HG03135 (cell line): ENCODE results near the gene KCNQ1.

Experiments
- ATAC-seq: cut with Tn5 transposase; IDR thresholded peaks from one replicate; pipeline ENCODE4 v1.9.1; 2021; ENCODE audit warnings: mild to moderate bottlenecking, moderate library complexity; ENCODE audit not compliant: unreplicated experiment

The KCNQ1 gene

GRCh38 chr11:2641623-2642022, 196.8 kb downstream of the KCNQ1 start:
- no peak for ATAC-seq

- no peak for ATAC-seq
Measured at GRCh38 chr11:2643746-2644145, 198.9 kb downstream of the KCNQ1 start.

DNA sequence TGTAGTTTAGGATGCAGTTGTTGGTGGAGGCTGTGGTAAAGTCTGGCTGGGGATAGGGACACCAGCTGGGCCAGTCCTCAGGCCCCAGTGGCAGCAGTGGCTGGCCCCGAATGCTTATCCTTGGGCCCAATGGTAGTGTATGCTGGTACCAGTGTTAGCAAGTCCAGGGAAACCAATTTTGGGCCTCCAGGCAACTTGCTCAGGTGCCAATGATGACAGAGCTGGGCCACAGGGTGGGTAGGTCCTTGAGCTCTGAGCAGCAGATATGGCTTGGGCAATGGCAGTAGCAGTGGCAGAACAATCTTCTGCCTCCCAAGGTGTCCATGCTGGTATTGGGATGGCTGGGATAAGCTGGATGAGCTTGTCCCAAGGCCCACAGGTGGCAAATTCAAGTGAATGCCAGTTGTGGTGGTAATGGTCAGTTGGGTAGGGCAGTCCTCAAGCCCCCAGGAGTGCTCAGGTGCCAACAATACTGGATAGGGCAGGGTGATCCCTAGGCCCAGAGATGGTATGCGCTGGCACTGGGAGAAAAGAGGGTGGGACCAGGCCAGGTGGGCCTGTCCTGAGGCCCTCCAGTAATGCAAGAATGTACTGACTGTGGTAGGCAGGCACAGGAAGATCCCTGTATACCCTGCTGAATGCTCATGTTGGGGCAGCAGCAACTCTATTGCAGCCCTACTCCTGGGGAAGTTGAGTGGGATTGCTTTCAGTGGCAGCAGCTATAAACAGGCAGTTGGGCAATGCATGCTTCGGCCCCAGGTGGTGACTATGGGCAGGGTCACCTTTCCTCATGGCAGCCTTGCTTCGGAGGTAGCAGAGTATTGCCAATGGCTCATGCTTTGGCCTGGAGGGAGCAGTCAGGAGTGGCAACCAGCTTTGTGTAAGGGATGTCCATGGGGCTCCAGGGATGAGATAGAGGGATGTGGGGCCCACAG, 200.3 kb downstream of the KCNQ1 start:
- no peak for ATAC-seq

- ATAC-seq = no peak
Measured at GRCh38 chr11:2645779-2646118, 200.9 kb downstream of the KCNQ1 start.

- no peak for ATAC-seq
Measured at GRCh38 chr11:2647167-2647566, 202.4 kb downstream of the KCNQ1 start.

GRCh38 chr11:2647953-2648352, 203.1 kb downstream of the KCNQ1 start:
- ATAC-seq = no peak

GRCh38 chr11:2649400-2649799, 204.6 kb downstream of the KCNQ1 start:
- ATAC-seq = no peak

DNA sequence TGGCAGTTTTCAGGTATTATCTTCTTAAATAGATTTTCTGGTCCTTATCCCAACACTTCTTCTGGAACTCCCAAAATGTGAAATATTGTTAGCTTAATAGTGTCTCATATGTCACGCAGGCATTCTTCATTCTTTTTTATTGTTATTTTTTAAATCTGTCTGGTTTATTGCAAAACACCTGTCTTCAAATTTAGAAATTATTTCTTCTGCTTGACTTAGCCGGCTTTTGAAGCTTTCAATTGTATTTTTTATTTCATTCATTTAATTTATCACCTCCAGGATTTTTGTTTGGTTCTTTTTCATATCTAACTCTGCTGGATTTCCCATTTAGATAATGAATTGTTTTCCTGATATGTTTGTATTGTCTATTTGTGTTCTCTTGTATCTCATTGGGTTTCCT, 205.0 kb downstream of the KCNQ1 start:
- no peak for ATAC-seq

DNA sequence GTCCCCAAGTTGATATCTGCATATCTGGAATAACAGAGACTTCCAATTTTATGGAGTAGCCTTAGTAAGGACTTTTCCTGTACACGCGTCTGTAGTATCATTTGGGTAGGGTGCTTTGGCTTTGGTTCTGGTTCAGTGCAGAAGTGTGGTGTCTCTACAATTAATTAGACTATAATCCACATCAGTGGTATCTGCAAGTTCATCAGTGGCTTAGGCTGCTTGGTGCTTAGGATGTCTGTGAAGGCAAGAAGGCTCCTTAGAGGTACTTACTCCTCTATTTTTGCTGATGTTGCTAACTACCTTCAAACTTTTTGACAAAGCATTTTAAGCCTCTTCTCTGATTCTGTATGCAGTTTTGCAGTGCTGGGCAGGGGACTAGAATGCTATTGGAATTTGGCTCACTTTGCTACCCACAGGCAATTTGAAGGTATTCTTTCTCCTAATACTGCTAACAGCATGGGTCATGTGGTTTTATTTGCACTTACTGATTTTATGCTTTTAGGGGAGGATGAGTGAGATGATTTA, 205.6 kb downstream of the KCNQ1 start:
- ATAC-seq = no peak

- ATAC-seq = no peak
Measured at GRCh38 chr11:2651054-2651617, 206.3 kb downstream of the KCNQ1 start.

- ATAC-seq = no peak
Measured at GRCh38 chr11:2651826-2652271, 207.0 kb downstream of the KCNQ1 start.

DNA sequence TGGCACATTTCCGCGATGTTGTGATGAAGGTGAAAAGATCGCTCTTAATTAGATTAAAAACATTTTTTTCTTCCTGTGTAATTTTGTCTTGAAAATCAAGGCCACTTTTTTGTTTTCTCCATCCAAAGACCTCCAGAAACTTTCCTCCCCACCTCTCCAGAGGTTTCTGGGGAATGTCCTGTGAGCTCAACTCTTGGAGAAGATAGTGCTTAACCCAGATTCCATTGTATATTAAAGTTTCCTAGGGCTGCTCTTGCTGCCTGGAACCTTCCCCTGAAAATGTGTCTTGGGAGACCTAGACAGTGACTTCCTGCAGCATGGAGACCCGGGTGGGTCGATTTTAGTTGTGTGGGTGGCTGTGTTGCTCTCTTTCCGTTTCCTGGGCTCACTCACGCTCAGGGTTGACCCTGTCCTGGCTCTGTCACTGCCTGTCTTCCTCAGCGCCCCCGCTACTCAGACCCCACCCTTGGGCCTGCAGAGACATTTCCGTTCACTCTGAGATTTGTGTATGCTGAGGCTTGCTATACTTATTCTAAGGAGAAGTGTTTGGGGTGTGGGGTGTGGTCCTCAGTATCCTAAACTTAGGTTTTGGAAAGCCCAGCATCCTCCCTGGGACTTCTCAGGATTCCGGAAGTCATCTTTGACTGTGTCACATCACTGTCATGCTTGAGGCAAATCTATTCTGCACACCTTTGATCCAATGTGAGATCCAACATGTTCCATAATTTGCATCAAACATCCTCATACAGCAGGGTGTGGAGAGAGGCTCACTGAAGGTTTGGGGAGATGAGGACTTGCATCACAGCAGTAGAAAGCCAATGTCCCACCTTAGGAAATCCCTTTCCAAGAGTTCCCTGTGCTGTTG, 207.8 kb downstream of the KCNQ1 start:
- no peak for ATAC-seq

- no peak for ATAC-seq
Measured at GRCh38 chr11:2653198-2653551, 208.4 kb downstream of the KCNQ1 start.

- ATAC-seq = no peak
Measured at GRCh38 chr11:2653930-2654739, 209.3 kb downstream of the KCNQ1 start.

DNA sequence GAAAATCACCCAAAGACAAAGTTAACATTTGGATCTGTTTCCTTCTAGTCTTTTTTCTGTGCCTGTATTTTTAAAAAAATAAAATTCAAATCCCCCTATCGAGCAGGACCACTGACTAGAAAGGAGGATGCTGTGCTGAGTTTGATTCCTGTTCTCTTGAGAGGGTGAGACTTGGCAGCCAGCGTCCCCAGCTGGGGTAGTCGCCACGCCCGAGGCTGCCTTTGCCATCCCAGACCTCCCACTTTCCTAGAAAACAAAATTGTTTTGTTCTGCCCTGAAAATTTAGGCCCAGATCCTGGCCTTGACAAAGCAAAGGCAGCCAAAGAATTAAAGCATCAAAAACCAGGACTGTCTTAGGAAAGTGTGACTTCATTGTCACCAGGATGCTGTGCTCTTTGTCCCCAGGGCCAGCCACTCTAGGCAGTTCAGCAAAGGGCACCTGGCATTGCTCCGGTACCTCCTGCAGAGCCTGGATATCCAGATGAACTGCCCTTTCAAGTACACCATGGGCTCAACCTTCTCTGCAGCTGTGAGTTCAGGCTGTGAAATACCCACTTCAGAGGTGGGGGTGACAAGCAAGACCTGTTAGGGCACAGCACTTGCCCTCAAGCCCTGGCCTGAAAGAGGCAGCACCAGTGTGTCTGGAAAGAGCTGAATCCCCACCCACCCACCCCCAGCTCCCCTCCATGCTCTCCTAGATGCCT, 210.4 kb downstream of the KCNQ1 start:
- no peak for ATAC-seq

- no peak for ATAC-seq
Measured at GRCh38 chr11:2655834-2656622, 211.2 kb downstream of the KCNQ1 start.

GRCh38 chr11:2656859-2657258, 212.1 kb downstream of the KCNQ1 start:
- ATAC-seq = no peak

DNA sequence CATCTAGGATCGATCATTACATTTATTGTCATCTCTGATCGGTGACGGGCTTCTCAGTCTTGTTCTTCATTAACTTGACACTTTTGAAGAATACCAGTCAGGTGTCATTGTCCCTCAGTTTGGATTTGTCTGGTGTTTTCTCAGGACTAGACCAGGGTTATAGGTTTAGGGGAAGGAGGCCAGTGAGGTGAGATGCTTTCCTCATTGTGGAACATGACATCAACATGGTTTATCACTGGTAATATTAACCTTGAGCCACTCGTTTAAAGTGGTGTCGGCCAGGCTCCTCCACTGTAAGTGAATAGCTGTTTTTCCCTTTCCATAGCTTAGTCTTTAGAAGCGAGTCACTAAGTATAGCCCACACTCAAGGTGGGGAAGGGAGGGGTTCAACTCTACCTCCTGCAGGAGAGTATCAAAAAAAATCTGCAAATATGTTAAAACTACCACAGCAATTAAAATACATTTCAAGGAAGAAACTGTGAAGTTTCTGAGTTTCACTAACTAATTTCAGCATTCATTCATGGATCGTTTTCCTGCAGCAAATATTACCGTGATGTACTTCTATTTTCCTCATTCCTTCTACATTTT, 213.0 kb downstream of the KCNQ1 start:
- no peak for ATAC-seq
